DOHH2 (cell line): Measurements from ENCODE around the gene CHD6.

Source experiments
- CTCF ChIP-seq: fragments of 200-600 bp; sonication (generic); IDR thresholded peaks from one replicate; pipeline ENCODE4 v1.5.1; 2014; ENCODE audit warnings: antibody characterized with exemption, mild to moderate bottlenecking, low read depth, low read length; ENCODE audit not compliant: poor library complexity, severe bottlenecking
- EZH2phosphoT487 ChIP-seq: fragments of 200-600 bp; sonication (generic); IDR thresholded peaks from 2 replicates; pipeline ENCODE4 v1.6.1; 2017; ENCODE audit warnings: borderline replicate concordance, mild to moderate bottlenecking, antibody characterized with exemption, low read length, moderate library complexity, mixed read lengths

DNA sequence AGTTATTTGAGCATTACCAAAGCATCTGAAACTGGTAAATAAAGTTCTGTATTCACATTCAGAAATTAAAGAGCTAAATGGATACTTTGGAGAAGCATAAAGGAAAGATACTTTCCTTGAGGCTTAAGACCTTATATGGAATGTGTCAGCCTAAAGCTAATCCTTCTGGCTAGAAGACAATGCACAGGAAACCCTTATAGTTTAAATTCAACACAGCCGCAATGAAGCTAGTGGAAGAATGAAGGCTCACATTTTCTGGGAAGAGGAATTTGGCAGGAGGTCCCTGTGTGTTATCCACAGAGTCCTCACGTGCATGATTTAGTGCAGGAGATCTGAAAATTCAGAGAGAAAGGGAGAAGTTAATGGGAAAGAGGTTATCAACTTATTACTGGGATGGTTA, 21.5 kb upstream of the CHD6 start:
- no peak for TF ChIP-seq CTCF
- TF ChIP-seq EZH2phosphoT487, result no peak
